ENCODE results near the gene LINGO1. TPM values are rescaled to one million over a fixed set of nuclear protein-coding genes. Genes with fewer than 3 reads are reported as not detected.

Gene LINGO1
- total RNA-seq, 1 experiment from 2014 or later, result 51.3 TPM

DNA sequence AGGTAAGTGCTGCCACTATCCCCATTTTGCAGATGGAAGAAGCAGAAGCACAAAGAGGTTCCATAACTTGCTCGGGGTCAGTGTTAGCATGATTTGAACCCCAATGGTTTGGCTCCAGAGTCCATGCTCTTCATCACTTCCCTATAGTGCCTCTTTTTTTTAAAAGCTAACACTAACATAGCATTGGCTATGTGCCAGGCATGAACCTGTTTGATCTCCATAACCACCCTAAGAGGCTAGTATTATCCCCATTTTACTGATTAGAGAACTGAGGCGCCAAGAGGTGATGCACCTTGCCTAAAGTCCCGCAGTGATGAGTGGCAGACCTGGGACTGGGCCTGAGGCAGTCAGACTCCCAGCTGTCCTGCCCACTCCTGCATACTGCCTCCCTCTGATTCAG lies 7.3 kb downstream of the LINGO1 start:
- no peak overlapping the region for H3K4me3 Mint-ChIP-seq
- H3K4me1 Mint-ChIP-seq, result peaks cover 91% of the 10 kb centered on the region
- ChIA-PET POLR2A (interaction anchor here (0.7 to 1.5 kb wide), 2 partner anchors 8 to 10 kb away, joined by 3 to 5 read pairs; no protein-coding TSS in a partner anchor), CTCF (interaction anchor here (1.2 to 6.8 kb wide), 8 partner anchors 8 to 196 kb away, joined by 3 to 133 read pairs (median 5); partner anchors contain the start of gene LINGO1)
- ATAC-seq (no peak), DNase-seq (ENCODE audit: low spot score) (no peak)
- TF ChIP-seq, protein P1, sequence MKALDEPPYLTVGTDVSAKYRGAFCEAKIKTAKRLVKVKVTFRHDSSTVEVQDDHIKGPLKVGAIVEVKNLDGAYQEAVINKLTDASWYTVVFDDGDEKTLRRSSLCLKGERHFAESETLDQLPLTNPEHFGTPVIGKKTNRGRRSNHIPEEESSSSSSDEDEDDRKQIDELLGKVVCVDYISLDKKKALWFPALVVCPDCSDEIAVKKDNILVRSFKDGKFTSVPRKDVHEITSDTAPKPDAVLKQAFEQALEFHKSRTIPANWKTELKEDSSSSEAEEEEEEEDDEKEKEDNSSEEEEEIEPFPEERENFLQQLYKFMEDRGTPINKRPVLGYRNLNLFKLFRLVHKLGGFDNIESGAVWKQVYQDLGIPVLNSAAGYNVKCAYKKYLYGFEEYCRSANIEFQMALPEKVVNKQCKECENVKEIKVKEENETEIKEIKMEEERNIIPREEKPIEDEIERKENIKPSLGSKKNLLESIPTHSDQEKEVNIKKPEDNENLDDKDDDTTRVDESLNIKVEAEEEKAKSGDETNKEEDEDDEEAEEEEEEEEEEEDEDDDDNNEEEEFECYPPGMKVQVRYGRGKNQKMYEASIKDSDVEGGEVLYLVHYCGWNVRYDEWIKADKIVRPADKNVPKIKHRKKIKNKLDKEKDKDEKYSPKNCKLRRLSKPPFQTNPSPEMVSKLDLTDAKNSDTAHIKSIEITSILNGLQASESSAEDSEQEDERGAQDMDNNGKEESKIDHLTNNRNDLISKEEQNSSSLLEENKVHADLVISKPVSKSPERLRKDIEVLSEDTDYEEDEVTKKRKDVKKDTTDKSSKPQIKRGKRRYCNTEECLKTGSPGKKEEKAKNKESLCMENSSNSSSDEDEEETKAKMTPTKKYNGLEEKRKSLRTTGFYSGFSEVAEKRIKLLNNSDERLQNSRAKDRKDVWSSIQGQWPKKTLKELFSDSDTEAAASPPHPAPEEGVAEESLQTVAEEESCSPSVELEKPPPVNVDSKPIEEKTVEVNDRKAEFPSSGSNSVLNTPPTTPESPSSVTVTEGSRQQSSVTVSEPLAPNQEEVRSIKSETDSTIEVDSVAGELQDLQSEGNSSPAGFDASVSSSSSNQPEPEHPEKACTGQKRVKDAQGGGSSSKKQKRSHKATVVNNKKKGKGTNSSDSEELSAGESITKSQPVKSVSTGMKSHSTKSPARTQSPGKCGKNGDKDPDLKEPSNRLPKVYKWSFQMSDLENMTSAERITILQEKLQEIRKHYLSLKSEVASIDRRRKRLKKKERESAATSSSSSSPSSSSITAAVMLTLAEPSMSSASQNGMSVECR (CRISPR knock-in tag; IDR thresholded peaks at IDR 0.05; ENCODE audit: borderline replicate concordance), result no peak
- TF ChIP-seq MYBL2 (CRISPR knock-in tag; IDR thresholded peaks at IDR 0.05) (no peak), OVOL2 (CRISPR knock-in tag; IDR thresholded peaks at IDR 0.05; ENCODE audit: borderline replicate concordance) (no peak), NR3C1 (CRISPR knock-in tag; conservative IDR thresholded peaks at IDR 0.05; ENCODE audit: low read depth) (no peak), JAZF1 (CRISPR knock-in tag; IDR thresholded peaks at IDR 0.05) (no peak), TCF7 (CRISPR knock-in tag; IDR thresholded peaks at IDR 0.05; ENCODE audit: low read depth) (no peak), ZNF121 (CRISPR knock-in tag; IDR thresholded peaks at IDR 0.05) (no peak), TEAD1 (CRISPR knock-in tag; IDR thresholded peaks at IDR 0.05) (no peak), JUN (CRISPR knock-in tag; IDR thresholded peaks at IDR 0.05) (no peak)
- TF ChIP-seq, protein P2, sequence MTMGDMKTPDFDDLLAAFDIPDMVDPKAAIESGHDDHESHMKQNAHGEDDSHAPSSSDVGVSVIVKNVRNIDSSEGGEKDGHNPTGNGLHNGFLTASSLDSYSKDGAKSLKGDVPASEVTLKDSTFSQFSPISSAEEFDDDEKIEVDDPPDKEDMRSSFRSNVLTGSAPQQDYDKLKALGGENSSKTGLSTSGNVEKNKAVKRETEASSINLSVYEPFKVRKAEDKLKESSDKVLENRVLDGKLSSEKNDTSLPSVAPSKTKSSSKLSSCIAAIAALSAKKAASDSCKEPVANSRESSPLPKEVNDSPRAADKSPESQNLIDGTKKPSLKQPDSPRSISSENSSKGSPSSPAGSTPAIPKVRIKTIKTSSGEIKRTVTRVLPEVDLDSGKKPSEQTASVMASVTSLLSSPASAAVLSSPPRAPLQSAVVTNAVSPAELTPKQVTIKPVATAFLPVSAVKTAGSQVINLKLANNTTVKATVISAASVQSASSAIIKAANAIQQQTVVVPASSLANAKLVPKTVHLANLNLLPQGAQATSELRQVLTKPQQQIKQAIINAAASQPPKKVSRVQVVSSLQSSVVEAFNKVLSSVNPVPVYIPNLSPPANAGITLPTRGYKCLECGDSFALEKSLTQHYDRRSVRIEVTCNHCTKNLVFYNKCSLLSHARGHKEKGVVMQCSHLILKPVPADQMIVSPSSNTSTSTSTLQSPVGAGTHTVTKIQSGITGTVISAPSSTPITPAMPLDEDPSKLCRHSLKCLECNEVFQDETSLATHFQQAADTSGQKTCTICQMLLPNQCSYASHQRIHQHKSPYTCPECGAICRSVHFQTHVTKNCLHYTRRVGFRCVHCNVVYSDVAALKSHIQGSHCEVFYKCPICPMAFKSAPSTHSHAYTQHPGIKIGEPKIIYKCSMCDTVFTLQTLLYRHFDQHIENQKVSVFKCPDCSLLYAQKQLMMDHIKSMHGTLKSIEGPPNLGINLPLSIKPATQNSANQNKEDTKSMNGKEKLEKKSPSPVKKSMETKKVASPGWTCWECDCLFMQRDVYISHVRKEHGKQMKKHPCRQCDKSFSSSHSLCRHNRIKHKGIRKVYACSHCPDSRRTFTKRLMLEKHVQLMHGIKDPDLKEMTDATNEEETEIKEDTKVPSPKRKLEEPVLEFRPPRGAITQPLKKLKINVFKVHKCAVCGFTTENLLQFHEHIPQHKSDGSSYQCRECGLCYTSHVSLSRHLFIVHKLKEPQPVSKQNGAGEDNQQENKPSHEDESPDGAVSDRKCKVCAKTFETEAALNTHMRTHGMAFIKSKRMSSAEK (CRISPR knock-in tag; IDR thresholded peaks at IDR 0.05; ENCODE audit: borderline replicate concordance), result no peak
- TF ChIP-seq, protein P3, sequence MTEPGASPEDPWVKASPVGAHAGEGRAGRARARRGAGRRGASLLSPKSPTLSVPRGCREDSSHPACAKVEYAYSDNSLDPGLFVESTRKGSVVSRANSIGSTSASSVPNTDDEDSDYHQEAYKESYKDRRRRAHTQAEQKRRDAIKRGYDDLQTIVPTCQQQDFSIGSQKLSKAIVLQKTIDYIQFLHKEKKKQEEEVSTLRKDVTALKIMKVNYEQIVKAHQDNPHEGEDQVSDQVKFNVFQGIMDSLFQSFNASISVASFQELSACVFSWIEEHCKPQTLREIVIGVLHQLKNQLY (CRISPR knock-in tag; IDR thresholded peaks at IDR 0.05), result no peak
- TF ChIP-seq, protein P4, sequence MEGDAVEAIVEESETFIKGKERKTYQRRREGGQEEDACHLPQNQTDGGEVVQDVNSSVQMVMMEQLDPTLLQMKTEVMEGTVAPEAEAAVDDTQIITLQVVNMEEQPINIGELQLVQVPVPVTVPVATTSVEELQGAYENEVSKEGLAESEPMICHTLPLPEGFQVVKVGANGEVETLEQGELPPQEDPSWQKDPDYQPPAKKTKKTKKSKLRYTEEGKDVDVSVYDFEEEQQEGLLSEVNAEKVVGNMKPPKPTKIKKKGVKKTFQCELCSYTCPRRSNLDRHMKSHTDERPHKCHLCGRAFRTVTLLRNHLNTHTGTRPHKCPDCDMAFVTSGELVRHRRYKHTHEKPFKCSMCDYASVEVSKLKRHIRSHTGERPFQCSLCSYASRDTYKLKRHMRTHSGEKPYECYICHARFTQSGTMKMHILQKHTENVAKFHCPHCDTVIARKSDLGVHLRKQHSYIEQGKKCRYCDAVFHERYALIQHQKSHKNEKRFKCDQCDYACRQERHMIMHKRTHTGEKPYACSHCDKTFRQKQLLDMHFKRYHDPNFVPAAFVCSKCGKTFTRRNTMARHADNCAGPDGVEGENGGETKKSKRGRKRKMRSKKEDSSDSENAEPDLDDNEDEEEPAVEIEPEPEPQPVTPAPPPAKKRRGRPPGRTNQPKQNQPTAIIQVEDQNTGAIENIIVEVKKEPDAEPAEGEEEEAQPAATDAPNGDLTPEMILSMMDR (IDR thresholded peaks at IDR 0.05), result no peak
- TF ChIP-seq, protein P5, sequence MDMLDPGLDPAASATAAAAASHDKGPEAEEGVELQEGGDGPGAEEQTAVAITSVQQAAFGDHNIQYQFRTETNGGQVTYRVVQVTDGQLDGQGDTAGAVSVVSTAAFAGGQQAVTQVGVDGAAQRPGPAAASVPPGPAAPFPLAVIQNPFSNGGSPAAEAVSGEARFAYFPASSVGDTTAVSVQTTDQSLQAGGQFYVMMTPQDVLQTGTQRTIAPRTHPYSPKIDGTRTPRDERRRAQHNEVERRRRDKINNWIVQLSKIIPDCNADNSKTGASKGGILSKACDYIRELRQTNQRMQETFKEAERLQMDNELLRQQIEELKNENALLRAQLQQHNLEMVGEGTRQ (CRISPR knock-in tag; IDR thresholded peaks at IDR 0.05), result no peak
- TF ChIP-seq, protein P6, sequence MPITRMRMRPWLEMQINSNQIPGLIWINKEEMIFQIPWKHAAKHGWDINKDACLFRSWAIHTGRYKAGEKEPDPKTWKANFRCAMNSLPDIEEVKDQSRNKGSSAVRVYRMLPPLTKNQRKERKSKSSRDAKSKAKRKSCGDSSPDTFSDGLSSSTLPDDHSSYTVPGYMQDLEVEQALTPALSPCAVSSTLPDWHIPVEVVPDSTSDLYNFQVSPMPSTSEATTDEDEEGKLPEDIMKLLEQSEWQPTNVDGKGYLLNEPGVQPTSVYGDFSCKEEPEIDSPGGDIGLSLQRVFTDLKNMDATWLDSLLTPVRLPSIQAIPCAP (CRISPR knock-in tag; IDR thresholded peaks at IDR 0.05), result no peak
- no peaks in the 10 kb centered on the region for H3K27me3 Mint-ChIP-seq (ENCODE audit: low read depth)
- H3K9me3 Mint-ChIP-seq, result no peaks in the 10 kb centered on the region
- no peak overlapping the region for H3K27ac Mint-ChIP-seq
- 0 out of 2 replicates have a peak, but pooled peaks cover 2% of the 10 kb centered on the region for H3K36me3 Mint-ChIP-seq

Measured in WTC11 (cell line).